Thyroid gland (tissue), 4 donors: ENCODE results near the gene GMEB2.

Experiments used
- CTCF ChIP-seq, 6 experiments: fragments of 200-600 bp in 3 of 6; fragments of 450-650 bp in 3 of 6; sonication (generic) in 3 of 6; IDR thresholded peaks; one replicate each; pipeline ENCODE4 v1.5.1; 2016 to 2019; ENCODE audit warnings: antibody characterized with exemption in 6 of 6, mild to moderate bottlenecking in 2 of 6, inconsistent platforms in 1 of 6, moderate library complexity in 1 of 6
- POLR2A ChIP-seq, 2 donors: fragments of 450-650 bp; IDR thresholded peaks; one replicate each; pipeline ENCODE4 v1.6.1; 2017; ENCODE audit warnings: antibody characterized with exemption in 2 of 2, mild to moderate bottlenecking in 2 of 2, moderate library complexity in 1 of 2

- TF ChIP-seq CTCF (IDR thresholded peaks at IDR 0.05) (no peak), POLR2A (IDR thresholded peaks at IDR 0.05) (no peak)
These were observed 69.4 kb downstream of the GMEB2 start for GRCh38 chr20:63557481-63557891.
